Adrenal gland (tissue), 5 donors: ENCODE data around the gene POT1.

Source experiments
- POLR2A ChIP-seq, 2 donors: fragments of 450-650 bp; IDR thresholded peaks; one replicate each; pipeline ENCODE4 v1.6.1; 2017; ENCODE audit warnings: antibody characterized with exemption in 2 of 2, mild to moderate bottlenecking in 2 of 2, moderate library complexity in 1 of 2
- TF ChIP-seq, protein P1 (sequence below), 6 experiments: fragments of 450-650 bp in 4 of 6; fragments of 200-600 bp in 2 of 6; sonication (generic) in 1 of 6; IDR thresholded peaks; 1 replicate in 5 of 6; 2 replicates in 1 of 6; pipeline versions ENCODE4 v1.5.1 to v1.8.0; 2016 to 2021; ENCODE audit warnings: antibody characterized with exemption in 6 of 6, mild to moderate bottlenecking in 2 of 6, moderate library complexity in 1 of 6
- donor health status: DM: no; HTN: no; CAD: no.

DNA sequence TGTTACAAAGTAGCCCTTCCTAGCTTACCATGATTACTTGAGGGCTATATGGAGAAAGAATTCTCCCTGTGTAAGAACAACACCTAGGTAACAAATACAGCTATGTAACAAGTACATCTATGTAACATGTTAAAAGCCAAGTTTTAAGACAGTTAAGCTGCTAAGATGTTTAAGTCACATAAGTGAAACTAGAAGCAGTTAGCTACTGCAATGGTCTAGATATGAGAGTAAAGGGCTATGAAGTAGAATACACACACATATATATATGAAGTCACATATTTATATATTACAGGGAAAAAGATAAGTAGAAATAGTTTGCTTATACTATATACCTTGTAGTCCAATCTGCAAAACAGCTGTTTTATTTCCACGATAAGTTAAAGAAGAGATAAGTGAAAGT is 14.4 kb downstream of the POT1 start:
- no peak for TF ChIP-seq POLR2A (IDR thresholded peaks at IDR 0.05)
- TF ChIP-seq, protein P1, sequence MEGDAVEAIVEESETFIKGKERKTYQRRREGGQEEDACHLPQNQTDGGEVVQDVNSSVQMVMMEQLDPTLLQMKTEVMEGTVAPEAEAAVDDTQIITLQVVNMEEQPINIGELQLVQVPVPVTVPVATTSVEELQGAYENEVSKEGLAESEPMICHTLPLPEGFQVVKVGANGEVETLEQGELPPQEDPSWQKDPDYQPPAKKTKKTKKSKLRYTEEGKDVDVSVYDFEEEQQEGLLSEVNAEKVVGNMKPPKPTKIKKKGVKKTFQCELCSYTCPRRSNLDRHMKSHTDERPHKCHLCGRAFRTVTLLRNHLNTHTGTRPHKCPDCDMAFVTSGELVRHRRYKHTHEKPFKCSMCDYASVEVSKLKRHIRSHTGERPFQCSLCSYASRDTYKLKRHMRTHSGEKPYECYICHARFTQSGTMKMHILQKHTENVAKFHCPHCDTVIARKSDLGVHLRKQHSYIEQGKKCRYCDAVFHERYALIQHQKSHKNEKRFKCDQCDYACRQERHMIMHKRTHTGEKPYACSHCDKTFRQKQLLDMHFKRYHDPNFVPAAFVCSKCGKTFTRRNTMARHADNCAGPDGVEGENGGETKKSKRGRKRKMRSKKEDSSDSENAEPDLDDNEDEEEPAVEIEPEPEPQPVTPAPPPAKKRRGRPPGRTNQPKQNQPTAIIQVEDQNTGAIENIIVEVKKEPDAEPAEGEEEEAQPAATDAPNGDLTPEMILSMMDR (IDR thresholded peaks at IDR 0.05): no peak
